Brain pericyte (primary cell): Measurements from ENCODE around the gene SSR2.
A peak's percentile ranks its signal among the peaks of the same experiment; 100 is the strongest.
"Not testable (repeated sequence)": the region's sequence is repeated elsewhere in the genome, so short reads cannot be mapped to it uniquely, and the experiment has no call there.

Source experiments
- DNase-seq: peaks from one replicate; pipeline ENCODE4 v3.0.0-alpha.2; 2012; ENCODE audit warnings: low read depth, low spot score

The SSR2 gene

GRCh38 chr1:156048663-156049258 is 28.0 kb upstream of the SSR2 start:
- no peak for DNase-seq

GRCh38 chr1:156045076-156045475 is 24.3 kb upstream of the SSR2 start:
- DNase-seq: no peak

DNA sequence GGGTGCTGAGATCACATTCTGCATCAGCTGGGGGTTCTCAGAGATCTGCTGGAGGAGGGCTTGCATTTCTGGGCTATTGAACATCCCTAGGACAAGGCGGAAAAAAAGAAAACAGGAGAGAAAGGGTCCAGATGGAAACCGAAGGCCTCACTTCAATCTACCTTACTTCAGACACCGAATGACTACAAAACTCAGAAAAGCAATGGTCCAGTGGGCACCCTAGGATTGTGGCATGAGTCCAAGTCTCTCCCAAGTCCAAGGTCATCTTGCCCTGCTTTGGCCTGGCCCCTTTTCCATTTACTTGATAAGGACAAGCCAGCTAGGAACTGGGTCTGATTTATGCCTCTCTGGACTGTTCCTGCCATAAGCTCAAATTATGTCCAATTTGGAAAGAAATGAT is 22.1 kb upstream of the SSR2 start:
- no peak for DNase-seq

DNA sequence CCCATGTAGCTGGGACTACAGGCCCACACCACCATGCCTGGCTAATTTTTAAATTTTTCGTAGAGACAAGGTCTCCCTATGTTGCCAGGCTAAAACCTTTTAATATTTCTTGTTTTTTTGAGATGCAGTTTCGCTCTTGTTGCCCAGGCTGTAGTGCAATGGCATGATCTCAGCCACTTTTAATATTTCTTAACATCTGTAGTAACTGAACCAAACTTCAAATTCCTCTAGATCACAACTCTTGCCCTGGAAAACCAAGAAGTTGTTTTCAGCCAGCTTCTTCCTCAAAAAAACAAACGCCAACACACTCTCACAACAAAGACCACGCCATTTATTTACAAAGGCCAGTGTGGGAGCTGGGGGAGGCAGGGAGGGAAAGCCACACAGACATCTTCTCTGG is 14.2 kb upstream of the SSR2 start:
- not testable (repeated sequence) for DNase-seq

DNA sequence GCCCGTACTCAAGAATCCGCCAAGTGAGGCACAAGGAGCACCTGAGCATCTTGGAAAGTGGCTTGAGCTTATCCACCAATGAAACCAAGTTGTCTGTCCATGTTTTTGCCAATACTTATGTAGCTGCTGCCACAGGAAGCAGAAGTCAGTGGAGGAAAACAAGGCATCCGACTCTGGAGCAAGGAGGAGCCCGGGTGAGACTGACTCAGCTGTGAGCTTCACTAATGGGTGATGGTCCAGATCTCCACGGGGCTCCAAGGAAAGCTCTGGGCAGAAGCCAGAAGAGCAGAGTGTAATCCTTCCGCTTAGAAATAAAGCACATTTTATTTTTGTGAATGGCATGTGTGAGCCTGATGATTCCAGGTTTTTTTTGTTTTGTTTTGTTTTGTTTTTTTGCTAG is 12.3 kb upstream of the SSR2 start:
- peak; percentile 44 for DNase-seq

DNA sequence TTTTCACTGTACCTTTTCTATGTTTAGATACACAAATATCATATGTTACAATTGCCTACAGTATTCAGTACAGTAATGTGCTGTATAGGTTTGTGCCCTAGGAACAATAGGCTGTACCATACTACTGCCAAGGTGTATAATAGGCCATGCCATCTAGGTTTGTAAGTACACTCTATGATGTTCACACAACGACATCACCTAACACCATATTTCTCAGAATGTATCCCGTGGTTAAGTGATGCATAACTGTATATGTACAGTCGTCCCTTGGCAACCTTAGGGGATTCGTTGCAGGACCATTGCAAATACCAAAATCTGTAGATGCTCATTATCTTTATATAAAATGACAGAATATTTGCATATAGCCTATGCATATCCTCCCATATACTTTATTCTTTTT is 5.8 kb upstream of the SSR2 start:
- no peak for DNase-seq

- DNase-seq: no peak
Measured at GRCh38 chr1:156025876-156026275, 5.1 kb upstream of the SSR2 start.

GRCh38 chr1:156024801-156025200 is 4.0 kb upstream of the SSR2 start:
- no peak for DNase-seq

DNA sequence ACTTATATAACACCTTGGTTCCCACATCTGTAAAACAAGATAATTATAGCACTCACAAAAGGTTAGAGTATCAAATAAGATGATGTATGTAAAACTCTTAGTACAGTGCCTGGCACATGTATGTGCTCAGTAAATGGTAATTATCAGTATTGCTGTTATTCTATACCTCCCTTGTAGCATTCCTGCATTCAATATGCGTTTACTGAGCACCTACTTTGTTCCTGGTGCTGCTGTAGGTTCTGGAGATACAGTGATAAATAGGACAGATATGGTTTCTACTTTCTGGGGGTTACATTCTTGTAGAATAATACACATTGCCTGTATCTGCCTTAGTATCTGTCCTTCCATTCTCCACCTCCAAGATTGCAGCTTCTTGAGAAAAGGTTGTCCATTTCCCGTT is 1.2 kb upstream of the SSR2 start:
- no peak for DNase-seq

DNA sequence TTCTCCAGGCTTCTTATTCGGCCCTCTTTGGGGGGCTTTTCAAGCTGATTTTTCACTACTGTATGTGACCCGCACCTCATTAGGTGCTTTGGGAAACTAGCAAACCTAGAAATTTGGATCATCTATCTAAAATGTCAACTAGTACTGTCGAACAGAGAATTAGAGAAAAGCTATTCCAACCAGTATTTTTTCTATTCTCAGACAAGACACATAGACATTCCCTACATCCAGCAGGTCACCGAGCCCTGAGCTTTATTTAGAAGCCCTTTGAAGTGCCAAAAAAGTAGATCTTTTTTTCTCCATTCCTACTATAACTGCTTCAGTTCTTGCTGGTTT is 310 bp upstream of the SSR2 start:
- no peak for DNase-seq

- no peak for DNase-seq
Measured at GRCh38 chr1:156019946-156020292, 832 bp downstream of the SSR2 start.

DNA sequence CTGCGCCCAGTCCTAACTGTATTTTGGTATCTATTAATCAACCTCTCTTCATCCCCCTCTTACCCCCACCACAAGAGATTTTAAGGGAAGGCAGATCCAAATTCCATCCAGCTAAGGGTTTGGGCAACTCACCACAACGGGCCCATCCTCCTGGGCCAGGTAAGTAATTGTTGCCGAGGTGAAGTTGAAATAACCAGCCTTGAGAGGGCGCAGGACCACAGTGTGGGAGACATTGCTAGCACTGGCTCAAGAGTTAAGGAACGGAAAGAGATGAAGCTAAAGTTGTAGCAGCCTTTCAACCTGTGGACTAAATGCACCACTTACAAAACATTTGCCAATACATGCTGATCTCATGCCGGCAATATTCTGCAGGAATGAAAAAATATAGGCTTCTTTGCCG is 5.9 kb downstream of the SSR2 start:
- no peak for DNase-seq

GRCh38 chr1:156012051-156012817 is 8.5 kb downstream of the SSR2 start:
- DNase-seq: no peak

GRCh38 chr1:156009404-156009803 is 11.3 kb downstream of the SSR2 start:
- DNase-seq: no peak

DNA sequence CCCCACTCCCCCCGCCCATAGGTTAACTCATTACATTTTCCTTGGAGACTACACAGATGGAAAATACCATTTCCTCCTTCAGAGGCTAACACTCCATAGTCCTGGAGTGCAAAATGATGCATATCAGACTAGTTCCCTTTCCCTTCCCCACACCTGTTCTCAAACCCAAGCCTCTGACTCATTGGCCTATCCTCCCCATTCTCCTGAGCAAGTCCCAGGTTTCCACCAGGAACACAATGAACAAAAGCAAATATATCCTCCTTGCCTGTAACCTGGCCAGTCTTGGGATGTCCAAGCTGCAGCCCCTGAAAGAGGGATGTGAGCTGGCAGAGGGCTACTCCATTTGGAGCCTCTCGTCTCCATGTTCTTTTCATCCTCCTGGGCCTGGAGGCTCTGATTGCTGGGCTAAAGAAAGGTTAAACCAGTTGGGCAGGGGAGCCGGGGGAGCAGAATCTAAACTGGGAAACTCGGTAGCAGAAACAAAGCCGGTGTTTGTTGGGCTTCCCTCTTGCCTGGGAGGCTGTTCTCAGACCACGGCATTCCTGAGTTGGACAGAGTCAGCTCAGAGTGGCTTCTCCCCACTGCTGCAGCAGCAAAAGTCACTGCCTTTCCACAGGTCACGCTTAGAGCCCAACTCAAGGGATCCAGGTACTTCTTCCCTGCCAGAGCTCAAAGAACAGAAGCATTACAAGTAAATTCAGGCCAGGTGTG is 13.9 kb downstream of the SSR2 start:
- no peak for DNase-seq

- no peak for DNase-seq
Measured at GRCh38 chr1:156004843-156005584, 15.7 kb downstream of the SSR2 start.

DNA sequence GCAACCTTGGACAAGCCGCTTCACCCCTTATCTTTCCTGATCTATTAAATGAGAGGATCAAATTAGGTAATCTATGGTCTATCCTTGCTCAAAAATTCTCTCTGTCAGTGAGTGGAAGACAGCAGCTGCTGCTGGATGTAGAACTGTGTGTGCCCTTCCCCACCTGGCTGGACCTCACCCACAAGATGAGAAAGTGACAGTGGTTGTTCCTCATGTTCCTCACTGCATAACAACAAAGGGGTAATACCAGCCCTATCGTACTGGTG is 16.9 kb downstream of the SSR2 start:
- DNase-seq: no peak

- DNase-seq: no peak
Measured at GRCh38 chr1:156002188-156002911, 18.4 kb downstream of the SSR2 start.

DNA sequence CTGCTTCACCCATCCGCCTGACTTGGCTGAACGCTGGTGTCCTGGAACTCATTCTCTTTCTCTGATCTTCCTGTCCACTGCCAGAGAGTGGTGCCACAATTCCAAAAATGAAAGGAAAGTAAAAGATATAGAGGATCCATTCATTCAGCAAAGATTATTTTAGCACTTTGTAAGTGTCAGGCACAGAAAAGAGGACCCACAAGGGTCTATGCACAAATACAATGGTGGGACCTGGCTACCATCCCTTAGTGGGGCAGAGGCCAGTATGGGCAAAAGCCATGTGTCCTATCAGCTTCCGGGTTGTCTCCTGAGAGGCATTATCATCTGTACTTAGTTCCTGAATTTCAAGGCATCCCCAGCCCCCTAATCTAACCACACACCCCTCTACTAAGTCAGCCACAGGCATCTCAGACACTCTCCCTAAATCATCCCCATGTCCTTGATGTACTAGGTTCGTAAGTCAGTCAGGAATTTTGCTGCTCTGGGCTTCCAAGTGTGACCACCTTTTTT is 19.0 kb downstream of the SSR2 start:
- DNase-seq: no peak

DNA sequence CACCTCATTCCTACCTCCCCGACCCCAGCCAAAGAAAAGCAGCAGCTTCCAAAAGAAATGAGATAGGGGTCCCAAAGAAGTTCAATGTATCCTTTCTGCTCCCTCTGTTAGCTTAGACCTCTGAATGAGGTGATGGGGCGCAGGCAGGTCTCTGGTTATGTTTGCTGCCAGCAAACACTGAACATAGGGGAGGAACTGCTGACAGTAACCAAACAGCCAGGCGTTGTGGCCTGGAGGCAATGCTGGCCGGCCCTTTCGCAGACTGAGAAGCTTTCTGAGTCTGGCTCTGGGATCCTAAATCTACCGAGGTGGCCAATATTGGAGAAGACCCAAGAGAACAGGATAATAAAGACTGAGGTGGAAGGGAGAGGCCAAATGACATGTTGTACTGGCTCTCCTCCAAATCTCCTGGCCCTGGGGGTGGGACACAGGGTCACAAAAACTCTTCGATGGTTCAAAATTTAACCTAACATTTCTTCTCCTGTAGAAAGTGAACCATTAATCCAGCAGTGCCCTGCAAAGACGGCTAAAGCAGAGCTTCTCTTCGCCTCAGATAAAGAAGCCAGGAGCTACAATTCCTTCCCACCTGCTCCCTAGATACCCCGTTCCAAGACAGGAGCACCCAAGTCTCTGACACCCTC is 19.6 kb downstream of the SSR2 start:
- no peak for DNase-seq

GRCh38 chr1:155999964-156000363 is 20.8 kb downstream of the SSR2 start:
- DNase-seq: no peak
